ENCODE data around the gene ALDH8A1.

- TF ChIP-seq CTCF (IDR thresholded peaks at IDR 0.05) (no peak), POLR2AphosphoS5 (IDR thresholded peaks at IDR 0.05) (no peak)
These were observed 6.8 kb upstream of the ALDH8A1 start for GRCh38 chr6:134956676-134957075.
